Measurements from ENCODE around the gene NIPA2. TPM values are rescaled to one million over a fixed set of nuclear protein-coding genes. Genes with fewer than 3 reads are reported as not detected.

Gene NIPA2
- total and polyA plus RNA-seq, 4 experiments from 2014 or later = 39.5 to 59.3 (median 46.9) TPM

DNA sequence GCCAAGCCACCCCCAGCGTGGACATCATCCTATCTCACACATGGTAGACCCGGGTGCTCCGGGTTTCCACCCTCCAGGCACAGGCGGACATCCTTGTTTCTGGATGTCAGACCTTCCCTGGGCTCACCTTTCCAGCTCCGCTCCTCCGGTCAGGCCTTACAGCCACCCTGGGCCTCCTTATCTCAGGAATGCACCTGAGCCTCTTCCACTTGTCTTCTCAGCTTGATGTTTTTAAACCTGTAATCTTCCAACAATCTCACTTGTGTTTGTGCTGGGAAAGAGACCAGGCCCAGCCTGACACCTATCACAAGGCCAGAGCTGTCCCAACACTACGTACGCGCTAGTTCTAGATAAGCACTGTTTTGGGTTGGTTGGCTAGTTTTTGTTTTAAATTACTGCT is 53.9 kb downstream of the NIPA2 start:
- Mint-ChIP-seq H3K27me3 (no peaks in the 10 kb centered on the region), H3K36me3 (peaks cover 16 to 22% of the 10 kb centered on the region in 2 donors), H3K9me3 (no peaks in the 10 kb centered on the region), H3K4me1 (no peaks in the 10 kb centered on the region), H3K27ac (peak overlapping the region in 1 of 7 donors; percentile 44), H3K4me3 (no peak overlapping the region)
- Histone ChIP-seq H3K4me1 (ENCODE audit: insufficient read depth, low read length) (no peaks in the 10 kb centered on the region), H3K9me3 (ENCODE audit: control insufficient read depth in 1 of 2, low read length in 2 of 2) (no peaks in the 10 kb centered on the region), H3K4me3 (ENCODE audit: low read length in 2 of 2) (no peak overlapping the region), H3K36me3 (ENCODE audit: insufficient read depth, low read length) (no peaks in the 10 kb centered on the region), H3K27me3 (ENCODE audit: insufficient read depth, low read length) (no peaks in the 10 kb centered on the region), H3K27ac (ENCODE audit: low read depth, low read length) (no peak overlapping the region)
- DNase-seq = no peak
- ChIA-PET POLR2A (ENCODE audit: partially characterized antibody) (no interaction called here), CTCF (ENCODE audit: partially characterized antibody) (no interaction called here)
- intact Hi-C loops (cut with micrococcal nuclease) = no loop called here

GRCh38 chr15:22893081-22893480 is 54.6 kb downstream of the NIPA2 start:
- no peaks in the 10 kb centered on the region for H3K36me3 ChIP-seq (ENCODE audit: insufficient read depth, low read length)
- DNase-seq = no peak
- Mint-ChIP-seq H3K27me3 (no peaks in the 10 kb centered on the region), H3K36me3 (peaks cover 17 to 27% of the 10 kb centered on the region in 2 donors), H3K4me1 (no peaks in the 10 kb centered on the region), H3K27ac (peak overlapping the region in 1 of 7 donors; percentile 27), H3K4me3 (no peak overlapping the region), H3K9me3 (no peaks in the 10 kb centered on the region)
- no peaks in the 10 kb centered on the region for H3K9me3 ChIP-seq (ENCODE audit: control insufficient read depth in 1 of 2, low read length in 2 of 2)
- ChIA-PET POLR2A (ENCODE audit: partially characterized antibody) (no interaction called here), CTCF (ENCODE audit: partially characterized antibody) (no interaction called here)
- no peak overlapping the region for H3K27ac ChIP-seq (ENCODE audit: low read depth, low read length)
- no peaks in the 10 kb centered on the region for H3K27me3 ChIP-seq (ENCODE audit: insufficient read depth, low read length)
- intact Hi-C loops (cut with micrococcal nuclease) = no loop called here
- H3K4me1 ChIP-seq (ENCODE audit: insufficient read depth, low read length) = no peaks in the 10 kb centered on the region
- H3K4me3 ChIP-seq (ENCODE audit: low read length in 2 of 2) = no peak overlapping the region

- Histone ChIP-seq H3K36me3 (ENCODE audit: insufficient read depth, low read length) (no peaks in the 10 kb centered on the region), H3K4me1 (ENCODE audit: insufficient read depth, low read length) (no peaks in the 10 kb centered on the region), H3K27ac (ENCODE audit: low read depth, low read length) (no peak overlapping the region), H3K4me3 (ENCODE audit: low read length in 2 of 2) (no peak overlapping the region), H3K9me3 (ENCODE audit: control insufficient read depth in 1 of 2, low read length in 2 of 2) (no peaks in the 10 kb centered on the region), H3K27me3 (ENCODE audit: insufficient read depth, low read length) (no peaks in the 10 kb centered on the region)
- intact Hi-C loops (cut with micrococcal nuclease) = no loop called here
- ChIA-PET POLR2A (ENCODE audit: partially characterized antibody) (no interaction called here), CTCF (ENCODE audit: partially characterized antibody) (no interaction called here)
- no peak overlapping the region for H3K27ac Mint-ChIP-seq
- H3K27me3 Mint-ChIP-seq = no peaks in the 10 kb centered on the region
- H3K36me3 Mint-ChIP-seq = peaks cover 17 to 27% of the 10 kb centered on the region in 2 donors
- no peaks in the 10 kb centered on the region for H3K9me3 Mint-ChIP-seq
- DNase-seq = no peak
- H3K4me1 Mint-ChIP-seq = no peaks in the 10 kb centered on the region
- H3K4me3 Mint-ChIP-seq = no peak overlapping the region
Measured at GRCh38 chr15:22893881-22894280, 55.4 kb downstream of the NIPA2 start.

DNA sequence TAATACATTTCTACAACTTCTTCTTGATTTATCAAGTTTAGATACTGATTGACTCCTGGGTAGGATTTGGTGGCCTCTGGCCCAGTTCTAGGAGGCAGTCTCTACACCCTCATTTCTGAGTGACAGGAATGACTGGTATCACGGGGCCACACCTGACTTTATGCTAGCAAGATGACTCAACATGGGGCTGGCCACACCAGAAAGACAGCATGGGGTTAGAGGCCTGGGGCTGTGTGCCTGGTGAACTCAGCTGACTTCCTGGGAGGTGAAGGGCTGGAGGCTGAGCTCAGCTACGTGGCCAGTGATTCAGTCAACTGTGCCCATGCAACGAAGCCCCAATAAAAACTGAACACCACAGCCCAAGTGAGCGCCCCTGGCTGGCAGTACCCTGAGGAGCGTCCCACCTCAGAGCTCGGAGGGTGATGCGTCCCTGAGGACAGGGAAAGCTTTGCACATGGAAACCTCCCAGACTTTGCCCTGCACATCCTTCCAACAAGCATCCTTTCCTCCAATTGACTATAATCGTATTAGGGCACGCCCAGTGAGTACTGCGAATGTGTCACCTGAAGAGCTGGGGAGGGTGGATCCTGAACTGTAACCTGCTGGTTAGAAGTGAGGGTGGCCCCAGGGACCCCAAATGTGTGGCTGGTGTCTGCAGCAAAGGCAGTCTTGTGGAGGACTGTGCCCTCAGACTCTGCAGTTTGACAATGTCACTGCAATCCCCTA is 57.2 kb downstream of the NIPA2 start:
- intact Hi-C loops (cut with micrococcal nuclease) = no loop called here
- ChIA-PET POLR2A (ENCODE audit: partially characterized antibody) (no interaction called here), CTCF (ENCODE audit: partially characterized antibody) (no interaction called here)
- no peaks in the 10 kb centered on the region for H3K36me3 ChIP-seq (ENCODE audit: insufficient read depth, low read length)
- no peak overlapping the region for H3K4me3 ChIP-seq (ENCODE audit: low read length in 2 of 2)
- Mint-ChIP-seq H3K27ac (no peak overlapping the region), H3K4me3 (no peak overlapping the region), H3K9me3 (no peaks in the 10 kb centered on the region), H3K4me1 (no peaks in the 10 kb centered on the region), H3K36me3 (peaks cover 17 to 36% of the 10 kb centered on the region in 2 donors), H3K27me3 (no peaks in the 10 kb centered on the region)
- H3K27ac ChIP-seq (ENCODE audit: low read depth, low read length) = no peak overlapping the region
- H3K27me3 ChIP-seq (ENCODE audit: insufficient read depth, low read length) = no peaks in the 10 kb centered on the region
- H3K9me3 ChIP-seq (ENCODE audit: control insufficient read depth in 1 of 2, low read length in 2 of 2) = no peaks in the 10 kb centered on the region
- H3K4me1 ChIP-seq (ENCODE audit: insufficient read depth, low read length) = no peaks in the 10 kb centered on the region
- DNase-seq = no peak

DNA sequence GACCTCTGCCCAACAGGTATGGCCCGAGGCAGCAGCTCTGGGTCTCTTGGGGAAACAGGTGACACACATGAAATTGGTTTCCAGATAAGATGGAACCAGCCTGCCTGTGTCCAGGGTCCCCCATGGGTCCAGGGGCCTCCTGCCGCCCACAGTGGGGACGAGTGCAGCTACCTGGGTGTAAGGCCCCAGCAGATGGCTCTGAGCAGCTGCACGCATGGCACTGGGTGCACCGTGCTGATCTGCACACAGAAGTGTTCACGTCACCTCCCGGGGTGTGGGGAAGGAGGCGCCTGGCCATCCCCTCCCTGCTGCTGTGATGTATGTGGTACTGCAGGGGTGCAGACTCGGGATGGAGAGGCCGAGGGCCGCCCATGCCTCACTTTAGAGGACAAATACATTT is 63.6 kb downstream of the NIPA2 start:
- no peak overlapping the region for H3K4me3 ChIP-seq (ENCODE audit: low read length in 2 of 2)
- Mint-ChIP-seq H3K36me3 (peaks cover 15 to 24% of the 10 kb centered on the region in 2 donors), H3K4me3 (no peak overlapping the region), H3K27me3 (no peaks in the 10 kb centered on the region), H3K27ac (no peak overlapping the region), H3K4me1 (no peaks in the 10 kb centered on the region), H3K9me3 (no peaks in the 10 kb centered on the region)
- CTCF ChIA-PET (ENCODE audit: partially characterized antibody) = no interaction called here
- no peak for DNase-seq
- no peaks in the 10 kb centered on the region for H3K27me3 ChIP-seq (ENCODE audit: insufficient read depth, low read length)
- H3K36me3 ChIP-seq (ENCODE audit: insufficient read depth, low read length) = no peaks in the 10 kb centered on the region
- intact Hi-C loops (cut with micrococcal nuclease) = no loop called here
- H3K9me3 ChIP-seq (ENCODE audit: control insufficient read depth in 1 of 2, low read length in 2 of 2) = no peaks in the 10 kb centered on the region
- POLR2A ChIA-PET (ENCODE audit: partially characterized antibody) = no interaction called here
- H3K4me1 ChIP-seq (ENCODE audit: insufficient read depth, low read length) = no peaks in the 10 kb centered on the region
- no peak overlapping the region for H3K27ac ChIP-seq (ENCODE audit: low read depth, low read length)

- H3K4me3 Mint-ChIP-seq = no peak overlapping the region
- no peaks in the 10 kb centered on the region for H3K4me1 Mint-ChIP-seq
- no peak overlapping the region for H3K4me3 ChIP-seq (ENCODE audit: low read length in 2 of 2)
- H3K4me1 ChIP-seq (ENCODE audit: insufficient read depth, low read length) = no peaks in the 10 kb centered on the region
- H3K9me3 Mint-ChIP-seq = no peaks in the 10 kb centered on the region
- no peak overlapping the region for H3K27ac ChIP-seq (ENCODE audit: low read depth, low read length)
- POLR2A ChIA-PET (ENCODE audit: partially characterized antibody) = no interaction called here
- no peaks in the 10 kb centered on the region for H3K27me3 ChIP-seq (ENCODE audit: insufficient read depth, low read length)
- DNase-seq = no peak
- intact Hi-C loops (cut with micrococcal nuclease) = no loop called here
- no peaks in the 10 kb centered on the region for H3K36me3 ChIP-seq (ENCODE audit: insufficient read depth, low read length)
- no peak overlapping the region for H3K27ac Mint-ChIP-seq
- no peaks in the 10 kb centered on the region for H3K9me3 ChIP-seq (ENCODE audit: control insufficient read depth in 1 of 2, low read length in 2 of 2)
- H3K36me3 Mint-ChIP-seq = peaks cover 15 to 20% of the 10 kb centered on the region in 2 donors
- no peaks in the 10 kb centered on the region for H3K27me3 Mint-ChIP-seq
- CTCF ChIA-PET (ENCODE audit: partially characterized antibody) = no interaction called here
Measured at GRCh38 chr15:22902578-22902977, 64.1 kb downstream of the NIPA2 start.

GRCh38 chr15:22902981-22903380 is 64.5 kb downstream of the NIPA2 start:
- no peaks in the 10 kb centered on the region for H3K4me1 Mint-ChIP-seq
- no peaks in the 10 kb centered on the region for H3K9me3 Mint-ChIP-seq
- no peak overlapping the region for H3K27ac ChIP-seq (ENCODE audit: low read depth, low read length)
- DNase-seq = no peak
- no peak overlapping the region for H3K4me3 ChIP-seq (ENCODE audit: low read length in 2 of 2)
- ChIA-PET CTCF (ENCODE audit: partially characterized antibody) (no interaction called here), POLR2A (ENCODE audit: partially characterized antibody) (no interaction called here)
- intact Hi-C loops (cut with micrococcal nuclease) = no loop called here
- no peaks in the 10 kb centered on the region for H3K27me3 Mint-ChIP-seq
- H3K4me3 Mint-ChIP-seq = no peak overlapping the region
- no peaks in the 10 kb centered on the region for H3K27me3 ChIP-seq (ENCODE audit: insufficient read depth, low read length)
- no peaks in the 10 kb centered on the region for H3K36me3 ChIP-seq (ENCODE audit: insufficient read depth, low read length)
- no peaks in the 10 kb centered on the region for H3K9me3 ChIP-seq (ENCODE audit: control insufficient read depth in 1 of 2, low read length in 2 of 2)
- H3K36me3 Mint-ChIP-seq = peaks cover 17 to 21% of the 10 kb centered on the region in 2 donors
- H3K4me1 ChIP-seq (ENCODE audit: insufficient read depth, low read length) = no peaks in the 10 kb centered on the region
- H3K27ac Mint-ChIP-seq = no peak overlapping the region

DNA sequence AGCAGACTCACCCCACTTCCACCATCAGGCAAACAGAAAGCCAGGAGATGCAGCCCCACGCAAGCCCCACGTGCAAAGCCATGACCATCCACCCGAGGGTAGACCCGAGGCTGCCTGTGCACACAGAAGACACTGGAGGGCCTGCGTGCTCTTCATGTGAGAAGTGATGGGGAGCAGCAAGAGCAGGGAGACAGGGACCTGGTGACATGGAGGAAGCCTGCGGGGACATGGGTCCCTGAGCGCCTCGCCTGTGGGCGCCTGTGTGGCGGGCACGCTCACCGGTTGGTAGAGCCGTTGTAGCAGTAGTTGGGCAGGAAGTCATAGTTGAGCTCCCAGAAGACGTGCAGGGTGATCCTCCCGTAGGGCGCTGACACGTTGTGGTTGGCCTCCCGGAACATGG is 65.0 kb downstream of the NIPA2 start:
- Mint-ChIP-seq H3K27ac (no peak overlapping the region), H3K4me1 (no peaks in the 10 kb centered on the region), H3K9me3 (no peaks in the 10 kb centered on the region), H3K4me3 (no peak overlapping the region), H3K27me3 (no peaks in the 10 kb centered on the region), H3K36me3 (peaks cover 20 to 24% of the 10 kb centered on the region in 2 donors)
- intact Hi-C loops (cut with micrococcal nuclease) = no loop called here
- DNase-seq = no peak
- H3K36me3 ChIP-seq (ENCODE audit: insufficient read depth, low read length) = no peaks in the 10 kb centered on the region
- no peaks in the 10 kb centered on the region for H3K4me1 ChIP-seq (ENCODE audit: insufficient read depth, low read length)
- no peaks in the 10 kb centered on the region for H3K9me3 ChIP-seq (ENCODE audit: control insufficient read depth in 1 of 2, low read length in 2 of 2)
- no peak overlapping the region for H3K4me3 ChIP-seq (ENCODE audit: low read length in 2 of 2)
- ChIA-PET POLR2A (ENCODE audit: partially characterized antibody) (no interaction called here), CTCF (ENCODE audit: partially characterized antibody) (no interaction called here)
- no peak overlapping the region for H3K27ac ChIP-seq (ENCODE audit: low read depth, low read length)
- no peaks in the 10 kb centered on the region for H3K27me3 ChIP-seq (ENCODE audit: insufficient read depth, low read length)

Data from CD4-positive, alpha-beta memory T cell (primary cell).